PC-3 (cell line): Measurements from ENCODE around the gene FOXQ1. TPM values are rescaled to one million over a fixed set of nuclear protein-coding genes. Genes with fewer than 3 reads are reported as not detected.
"Not testable (repeated sequence)": the region's sequence is repeated elsewhere in the genome, so short reads cannot be mapped to it uniquely, and the experiment has no call there.

ENCODE experiments used
- ATAC-seq: fragments of 200-7000 bp; cut with Tn5 transposase; 2 replicates; pipeline ENCODE4 v1.9.1; 2020; ENCODE audit warnings: mild to moderate bottlenecking, moderate library complexity
- BruUV-seq: library from RNA; stranded (reverse); fragments of 400-500 nt; replicated peaks from 2 replicates; lab custom pipeline; 2021; lab: Mats Ljungman, UMichigan
- CTCF ChIA-PET: fragments of 300-600 bp; sonication (Branson Sonifier 250); formaldehyde crosslinking; loops from one replicate; lab custom pipeline; 2022; ENCODE audit warnings: antibody characterized with exemption; lab: Charles Lee
- POLR2A ChIA-PET: fragments of 300-600 bp; sonication (Branson Sonifier 250); formaldehyde crosslinking; loops from one replicate; lab custom pipeline; 2022; ENCODE audit warnings: antibody characterized with exemption; ENCODE audit not compliant: unreplicated experiment; lab: Charles Lee
- DNase-seq: peaks from one replicate; pipeline ENCODE4 v3.0.0-alpha.2; 2015
- H2AFZ ChIP-seq: fragments of 300-600 bp; sonication (generic); 2 replicates; pipeline ENCODE4 v1.6.0; 2016; ENCODE audit warnings: antibody characterized with exemption, low read length
- H3F3A ChIP-seq: fragments of 300-600 bp; sonication (generic); one replicate; pipeline ENCODE4 v1.6.0; 2017; ENCODE audit warnings: antibody characterized with exemption, low read length, control low read depth, mild to moderate bottlenecking; ENCODE audit not compliant: unreplicated experiment
- H3K27ac ChIP-seq: fragments of 300-600 bp; sonication (generic); 2 replicates; pipeline ENCODE4 v1.5.1; 2016; ENCODE audit warnings: mild to moderate bottlenecking, low read length
- H3K27me3 ChIP-seq: fragments of 300-600 bp; sonication (generic); 2 replicates; pipeline ENCODE4 v1.6.1; 2016; ENCODE audit warnings: low read length, mixed read lengths
- H3K36me3 ChIP-seq: fragments of 300-600 bp; sonication (generic); 2 replicates; pipeline ENCODE4 v1.6.1; 2016; ENCODE audit warnings: low read depth, mixed run types, low read length, mixed read lengths
- H3K4me1 ChIP-seq: fragments of 300-600 bp; sonication (generic); 2 replicates; pipeline ENCODE4 v1.5.1; 2016; ENCODE audit warnings: low read length; ENCODE audit not compliant: insufficient read depth
- H3K4me2 ChIP-seq: fragments of 300-600 bp; sonication (generic); 2 replicates; pipeline ENCODE4 v1.6.0; 2016; ENCODE audit warnings: low read length
- H3K4me3 ChIP-seq: fragments of 300-600 bp; sonication (generic); 2 replicates; pipeline ENCODE4 v1.5.1; 2016; ENCODE audit warnings: mild to moderate bottlenecking, low read length, mixed read lengths
- H3K79me2 ChIP-seq: fragments of 300-600 bp; sonication (generic); 2 replicates; pipeline ENCODE4 v1.6.1; 2017; ENCODE audit warnings: low read length, mixed read lengths
- H3K9ac ChIP-seq: fragments of 300-600 bp; sonication (generic); 2 replicates; pipeline ENCODE4 v1.6.0; 2016; ENCODE audit warnings: mild to moderate bottlenecking, low read length
- H3K9me2 ChIP-seq: fragments of 300-600 bp; sonication (generic); replicated peaks from 2 replicates; pipeline ENCODE4 v1.6.1; 2016; ENCODE audit warnings: mixed run types, low read length, mixed read lengths
- H3K9me3 ChIP-seq: fragments of 300-600 bp; sonication (generic); 2 replicates; pipeline ENCODE4 v1.6.1; 2016; ENCODE audit warnings: low read length, mixed read lengths
- H4K20me1 ChIP-seq: fragments of 300-600 bp; sonication (generic); 2 replicates; pipeline ENCODE4 v1.6.1; 2016; ENCODE audit warnings: low read length, mixed read lengths
- EZH2 ChIP-seq: fragments of 300-600 bp; sonication (generic); IDR thresholded peaks from one replicate; pipeline ENCODE4 v1.6.1; 2017; ENCODE audit warnings: antibody characterized with exemption, mild to moderate bottlenecking, low read length; ENCODE audit not compliant: unreplicated experiment
- EZH2phosphoT487 ChIP-seq: fragments of 300-600 bp; sonication (generic); IDR thresholded peaks from 2 replicates; pipeline ENCODE4 v1.6.1; 2018; ENCODE audit warnings: mild to moderate bottlenecking, antibody characterized with exemption, low read length, borderline replicate concordance
- intact Hi-C: fragments of 100-400 bp; cut with micrococcal nuclease; formaldehyde crosslinking; loops from 2 replicates; pipeline ENCODE4 v1.9.0; 2023
- total RNA-seq: library from RNA; depleted of rRNA; stranded (reverse); fragments of >200 nt; gene quantifications from 2 replicates; pipeline ENCODE4 v1.2.3, GENCODE V29; 2014
- TF ChIP-seq, protein P1 (sequence below): fragments of 300-600 bp; sonication (generic); conservative IDR thresholded peaks from 2 replicates; pipeline ENCODE4 v1.5.1; 2017; ENCODE audit warnings: antibody characterized with exemption, low read depth, mild to moderate bottlenecking, low read length

The FOXQ1 gene
- total RNA-seq, 1 experiment from 2014 or later: 7.5 TPM

DNA sequence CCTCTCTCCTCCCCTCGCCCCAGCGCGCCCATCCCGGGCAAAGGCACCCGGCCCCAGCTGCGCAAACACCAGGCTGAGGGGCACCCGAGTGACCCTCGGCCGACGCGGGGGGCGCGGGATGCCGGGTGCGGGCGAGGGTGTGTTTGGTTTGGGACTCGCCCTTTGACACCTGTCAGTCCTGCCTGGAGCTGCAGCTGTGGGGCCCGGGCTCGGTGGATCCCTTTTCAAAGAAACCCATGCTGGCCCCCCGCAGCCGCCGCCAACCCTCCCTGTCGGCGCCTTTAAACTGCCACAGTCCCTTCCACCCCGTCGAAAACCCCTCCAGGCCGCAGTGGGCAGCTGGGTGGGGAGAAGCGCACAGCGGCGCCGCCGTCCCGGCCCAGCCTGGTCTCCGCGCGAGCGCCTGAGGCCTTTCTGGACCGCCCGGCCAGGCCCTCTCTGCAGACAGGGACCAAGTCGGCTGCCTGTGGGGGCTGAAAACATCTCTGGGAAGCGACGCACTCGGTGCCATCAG lies 5.5 kb downstream of the FOXQ1 start:
- DNase-seq: no peak
- Histone ChIP-seq H3K4me3 (no peak overlapping the region), H2AFZ (no peak overlapping the region), H3K36me3 (no peaks in the 10 kb centered on the region), H3K4me1 (peaks cover 21% of the 10 kb centered on the region), H3K79me2 (peaks cover 18% of the 10 kb centered on the region), H3K27me3 (no peaks in the 10 kb centered on the region), H3K9me2 (no peaks in the 10 kb centered on the region), H4K20me1 (no peaks in the 10 kb centered on the region), H3K9ac (no peak overlapping the region), H3K27ac (no peak overlapping the region), H3F3A (no peaks in the 10 kb centered on the region), H3K4me2 (no peak overlapping the region), H3K9me3 (no peaks in the 10 kb centered on the region)
- TF ChIP-seq EZH2 (no peak), EZH2phosphoT487 (no peak)
- CTCF ChIA-PET: no interaction called here
- POLR2A ChIA-PET: no interaction called here
- ATAC-seq: no peak
- BruUV-seq: no TSS peak
- intact Hi-C loops: no loop called here

DNA sequence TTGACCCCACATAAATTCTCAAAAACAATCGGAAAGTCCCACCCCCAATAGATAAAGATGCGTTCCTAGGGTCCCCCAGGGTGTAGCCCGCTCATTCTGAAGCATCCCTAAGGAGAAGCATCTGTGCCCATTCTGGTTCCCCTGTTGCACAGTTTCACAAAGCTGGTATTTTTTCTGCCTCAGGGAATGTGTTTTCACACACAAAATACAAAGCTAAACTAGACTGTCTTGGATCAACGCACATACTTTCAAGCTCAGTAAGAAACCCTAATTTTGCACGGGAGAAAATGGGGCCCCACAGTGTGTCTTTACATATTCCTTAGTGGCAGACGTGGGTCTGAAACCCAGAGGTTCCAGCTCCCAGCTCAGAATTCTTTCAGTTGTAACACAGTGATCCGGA lies 6.1 kb downstream of the FOXQ1 start:
- DNase-seq (no peak), ATAC-seq (no peak)
- H3K36me3 ChIP-seq: no peaks in the 10 kb centered on the region
- peaks cover 16% of the 10 kb centered on the region for H3K79me2 ChIP-seq
- H3K4me3 ChIP-seq: no peak overlapping the region
- no peak overlapping the region for H3K4me2 ChIP-seq
- H3K9me3 ChIP-seq: no peaks in the 10 kb centered on the region
- H3F3A ChIP-seq: no peaks in the 10 kb centered on the region
- BruUV-seq: no TSS peak
- H2AFZ ChIP-seq: no peak overlapping the region
- no peak for TF ChIP-seq EZH2
- TF ChIP-seq, protein P1, sequence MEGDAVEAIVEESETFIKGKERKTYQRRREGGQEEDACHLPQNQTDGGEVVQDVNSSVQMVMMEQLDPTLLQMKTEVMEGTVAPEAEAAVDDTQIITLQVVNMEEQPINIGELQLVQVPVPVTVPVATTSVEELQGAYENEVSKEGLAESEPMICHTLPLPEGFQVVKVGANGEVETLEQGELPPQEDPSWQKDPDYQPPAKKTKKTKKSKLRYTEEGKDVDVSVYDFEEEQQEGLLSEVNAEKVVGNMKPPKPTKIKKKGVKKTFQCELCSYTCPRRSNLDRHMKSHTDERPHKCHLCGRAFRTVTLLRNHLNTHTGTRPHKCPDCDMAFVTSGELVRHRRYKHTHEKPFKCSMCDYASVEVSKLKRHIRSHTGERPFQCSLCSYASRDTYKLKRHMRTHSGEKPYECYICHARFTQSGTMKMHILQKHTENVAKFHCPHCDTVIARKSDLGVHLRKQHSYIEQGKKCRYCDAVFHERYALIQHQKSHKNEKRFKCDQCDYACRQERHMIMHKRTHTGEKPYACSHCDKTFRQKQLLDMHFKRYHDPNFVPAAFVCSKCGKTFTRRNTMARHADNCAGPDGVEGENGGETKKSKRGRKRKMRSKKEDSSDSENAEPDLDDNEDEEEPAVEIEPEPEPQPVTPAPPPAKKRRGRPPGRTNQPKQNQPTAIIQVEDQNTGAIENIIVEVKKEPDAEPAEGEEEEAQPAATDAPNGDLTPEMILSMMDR: no peak
- no peak for TF ChIP-seq EZH2phosphoT487
- H3K27ac ChIP-seq: no peak overlapping the region
- H3K4me1 ChIP-seq: peaks cover 28% of the 10 kb centered on the region
- no peaks in the 10 kb centered on the region for H3K9me2 ChIP-seq
- no peaks in the 10 kb centered on the region for H4K20me1 ChIP-seq
- intact Hi-C loops: no loop called here
- POLR2A ChIA-PET: no interaction called here
- no peaks in the 10 kb centered on the region for H3K27me3 ChIP-seq
- CTCF ChIA-PET: no interaction called here
- H3K9ac ChIP-seq: no peak overlapping the region

DNA sequence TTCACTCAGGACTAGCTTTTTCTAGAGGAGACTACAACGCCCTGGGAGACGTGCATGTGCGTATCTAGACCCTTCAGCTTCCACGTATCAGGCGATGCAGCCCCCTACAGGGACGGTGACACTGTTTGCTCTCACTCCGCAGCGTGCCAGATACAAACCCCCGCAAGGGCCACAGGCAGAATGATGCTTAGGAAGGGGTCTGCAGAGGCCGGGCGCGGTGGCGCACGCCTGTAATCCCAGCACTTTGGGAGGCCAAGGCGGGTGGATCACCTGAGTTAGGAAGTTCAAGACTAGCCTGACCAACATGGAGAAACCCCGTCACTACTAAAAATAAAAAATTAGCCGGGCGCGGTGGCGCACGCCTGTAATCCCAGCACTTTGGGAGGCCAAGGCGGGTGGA lies 6.7 kb downstream of the FOXQ1 start:
- intact Hi-C loops, CTCF ChIA-PET: not testable (repeated sequence)

DNA sequence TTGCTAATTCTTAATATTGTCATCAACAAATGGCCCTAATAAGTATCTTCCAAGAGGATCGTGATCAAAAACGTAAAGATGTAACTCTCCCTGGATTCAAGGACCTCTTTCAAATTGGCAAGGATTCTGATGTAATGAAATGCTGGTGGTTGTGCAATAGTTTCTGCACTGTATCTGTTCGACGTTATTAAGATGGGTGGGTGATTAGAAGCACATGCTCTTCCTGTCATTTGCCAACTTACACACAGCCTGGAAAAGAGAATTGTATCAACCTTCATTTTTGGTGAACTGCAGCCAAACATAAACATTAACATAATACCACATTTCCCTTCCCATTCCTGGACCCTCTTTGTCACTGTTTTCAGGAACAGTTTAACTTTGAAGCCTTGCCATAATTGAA lies 9.8 kb downstream of the FOXQ1 start:
- POLR2A ChIA-PET: no interaction called here
- no peak for ATAC-seq
- H2AFZ ChIP-seq: no peak overlapping the region
- no peaks in the 10 kb centered on the region for H3K27me3 ChIP-seq
- no peaks in the 10 kb centered on the region for H3F3A ChIP-seq
- no peaks in the 10 kb centered on the region for H3K9me2 ChIP-seq
- no peak for TF ChIP-seq EZH2phosphoT487
- TF ChIP-seq EZH2: no peak
- TF ChIP-seq, protein P1: no peak
- no peaks in the 10 kb centered on the region for H3K79me2 ChIP-seq
- DNase-seq: no peak
- BruUV-seq: no TSS peak
- H4K20me1 ChIP-seq: no peaks in the 10 kb centered on the region
- H3K27ac ChIP-seq: no peak overlapping the region
- H3K9ac ChIP-seq: no peak overlapping the region
- intact Hi-C loops: no loop called here
- no peak overlapping the region for H3K4me2 ChIP-seq
- CTCF ChIA-PET: no interaction called here
- no peak overlapping the region for H3K4me3 ChIP-seq
- H3K36me3 ChIP-seq: no peaks in the 10 kb centered on the region
- H3K9me3 ChIP-seq: no peaks in the 10 kb centered on the region
- peaks cover 45% of the 10 kb centered on the region for H3K4me1 ChIP-seq

More for the DNA sequence above, 6.7 kb downstream of the FOXQ1 start:
- BruUV-seq, H3K36me3 ChIP-seq, H3K9ac ChIP-seq, H3K9me3 ChIP-seq, DNase-seq, H4K20me1 ChIP-seq, H3K4me2 ChIP-seq, H2AFZ ChIP-seq, H3F3A ChIP-seq, POLR2A ChIA-PET, H3K4me3 ChIP-seq, H3K9me2 ChIP-seq, ATAC-seq, H3K27me3 ChIP-seq, H3K27ac ChIP-seq: not testable (repeated sequence)
- Histone ChIP-seq H3K79me2 (peaks cover 16% of the 10 kb centered on the region), H3K4me1 (peaks cover 34% of the 10 kb centered on the region)
